GM19239 (cell line): Measurements from ENCODE around the gene PRPH.
A peak's percentile ranks its signal among the peaks of the same experiment; 100 is the strongest.
"Not testable (repeated sequence)": the region's sequence is repeated elsewhere in the genome, so short reads cannot be mapped to it uniquely, and the experiment has no call there.

Experiments used
- DNase-seq: peaks from one replicate; pipeline ENCODE4 v3.0.0; 2011; ENCODE audit warnings: low spot score; ENCODE audit not compliant: insufficient read length
- FAIRE-seq: peaks from 2 replicates; lab custom pipeline; 2011; peaks lifted over from hg19 to GRCh38; lab: Jason Lieb, UNC

Gene PRPH

DNA sequence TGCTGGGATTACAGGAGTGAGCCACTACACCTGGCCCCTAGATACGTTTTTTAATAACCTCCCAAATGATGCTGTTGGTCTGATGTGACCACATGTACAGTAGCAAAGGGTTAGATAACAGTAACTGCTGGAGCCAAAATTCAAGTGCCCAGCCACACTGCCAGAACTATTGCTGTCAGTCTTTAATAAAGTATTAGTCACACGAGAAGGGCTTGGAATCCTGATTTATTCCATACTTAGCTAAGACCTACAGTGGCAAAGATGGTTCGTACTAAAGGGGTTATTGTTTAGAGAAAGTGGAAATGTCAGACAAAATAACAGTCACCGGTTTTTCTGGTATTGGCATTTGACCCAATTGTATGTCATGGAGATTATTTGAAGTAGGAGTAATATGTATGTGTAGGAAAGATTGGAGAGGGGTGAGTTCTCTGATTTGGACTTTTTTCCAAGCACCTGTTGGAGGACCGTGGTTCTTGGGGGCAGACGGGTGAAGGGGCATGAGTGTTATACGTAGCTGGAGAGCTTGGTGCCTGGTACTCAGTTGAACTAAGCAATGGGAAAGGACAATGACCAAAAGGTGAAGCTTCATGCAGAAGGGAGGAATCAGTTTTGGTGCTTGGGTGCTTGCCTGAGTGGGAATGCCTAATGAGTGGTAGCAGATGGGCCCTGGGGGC lies 20.4 kb upstream of the PRPH start:
- DNase-seq (no peak), FAIRE-seq (no peak)

DNA sequence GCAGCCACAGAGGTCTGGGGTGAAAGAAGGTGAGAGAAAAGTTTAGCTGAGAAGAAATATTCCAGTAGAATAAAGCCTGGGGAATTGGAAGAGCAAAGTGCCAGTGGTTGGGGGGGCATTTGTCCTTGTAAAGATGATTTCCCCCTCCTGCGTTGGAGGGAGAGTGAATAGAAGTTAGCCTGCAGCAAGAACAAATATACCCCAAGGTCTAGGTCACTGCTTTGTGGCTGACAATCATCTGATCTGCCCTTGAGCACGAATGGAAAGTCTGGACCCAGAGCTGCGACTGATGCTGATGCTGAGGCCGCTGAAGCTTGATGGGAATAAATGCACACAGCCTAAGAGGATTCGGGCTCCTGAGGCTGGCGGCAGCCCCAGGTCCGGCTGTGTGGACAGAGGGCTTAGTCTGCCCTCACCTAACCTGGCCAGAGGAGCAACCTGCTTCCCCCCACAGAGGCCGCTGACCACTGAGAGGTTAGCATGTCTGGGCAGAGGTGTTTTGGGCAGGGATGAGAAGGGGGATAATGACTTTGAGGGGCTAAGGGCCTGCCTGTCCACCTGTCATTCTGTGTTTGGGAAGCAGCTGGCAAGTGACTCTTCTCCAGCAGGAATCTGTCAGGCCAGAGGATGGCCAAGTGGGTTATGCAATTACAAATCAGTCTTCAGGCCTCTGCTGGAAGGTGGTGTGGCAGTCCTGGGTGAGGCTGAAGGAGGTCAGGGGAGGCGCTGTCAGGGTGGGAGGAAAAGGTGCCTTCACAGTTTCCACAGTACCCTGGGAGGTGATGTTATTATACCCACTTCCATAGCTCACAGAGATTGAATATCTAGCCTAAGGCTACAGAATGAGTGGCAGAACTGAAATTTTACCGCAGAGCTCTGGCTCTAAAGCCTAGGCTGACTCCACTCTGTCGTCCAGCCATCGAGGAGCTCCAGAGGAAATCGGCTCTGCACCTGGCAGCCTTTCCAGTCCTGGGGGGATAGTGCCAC lies 18.4 kb upstream of the PRPH start:
- no peak for DNase-seq
- FAIRE-seq: no peak

DNA sequence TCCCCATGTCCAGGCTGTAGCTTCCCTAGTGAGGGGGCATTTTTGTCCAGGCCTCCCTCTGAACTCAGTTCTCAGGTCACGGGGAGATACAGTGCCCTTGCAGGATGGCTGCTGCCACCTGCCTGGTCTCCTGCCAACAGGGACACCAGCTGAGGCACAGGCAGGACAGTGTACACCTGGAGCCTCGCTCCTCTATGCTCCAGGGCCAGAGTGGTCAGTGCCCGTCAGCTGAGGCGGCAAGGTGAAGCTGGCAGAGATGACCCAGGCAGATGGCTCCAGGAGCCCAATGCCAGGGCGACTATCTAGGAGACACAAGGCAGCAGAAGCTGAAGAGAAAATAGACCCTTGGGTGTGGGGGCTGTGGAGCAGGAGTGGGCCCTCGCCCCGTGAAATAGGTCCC lies 17.5 kb upstream of the PRPH start:
- no peak for DNase-seq
- no peak for FAIRE-seq

DNA sequence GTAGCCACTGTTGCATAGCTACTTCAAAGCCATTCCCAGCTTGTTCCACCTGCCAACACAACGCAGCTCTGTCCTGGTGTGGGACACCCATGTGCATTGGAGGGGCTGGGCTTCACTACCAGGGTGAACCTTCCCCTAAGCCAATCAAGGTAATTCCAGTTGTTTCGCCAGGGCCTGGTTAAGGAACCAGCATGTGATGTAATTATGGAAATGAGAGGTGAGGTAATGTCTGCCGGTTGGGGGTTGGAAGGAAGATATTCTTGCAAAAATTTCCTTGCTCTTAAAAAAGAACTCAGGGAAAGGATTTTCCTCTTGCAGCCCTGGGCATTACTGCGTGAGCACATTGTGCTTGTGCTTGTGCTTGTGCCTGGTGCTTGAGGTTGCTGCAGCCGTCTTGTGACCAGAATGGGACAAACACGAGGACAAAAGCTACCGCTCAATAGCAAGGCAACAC lies 15.2 kb upstream of the PRPH start:
- DNase-seq: no peak

DNA sequence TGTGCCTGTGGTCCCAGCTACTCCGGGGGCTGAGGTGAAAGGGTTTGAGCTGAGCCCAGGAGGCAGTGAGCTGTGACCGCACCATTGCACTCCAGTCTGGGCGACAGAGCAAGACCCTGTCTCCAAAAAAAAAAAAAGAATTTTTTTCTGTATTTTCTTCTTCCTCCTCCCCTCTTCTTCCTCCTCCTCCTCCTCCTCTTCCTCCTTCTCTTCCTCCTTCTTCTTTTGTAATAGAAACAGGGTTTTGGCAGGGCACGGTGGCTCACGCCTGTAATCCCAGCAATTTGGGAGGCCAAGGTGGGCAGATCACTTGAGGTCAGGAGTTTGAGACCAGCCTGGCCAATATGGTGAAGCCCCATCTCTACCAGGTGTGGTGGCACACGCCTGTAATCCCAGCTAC lies 14.4 kb upstream of the PRPH start:
- not testable (repeated sequence) for DNase-seq, FAIRE-seq

More for the DNA sequence above, 15.2 kb upstream of the PRPH start:
- no peak for FAIRE-seq

DNA sequence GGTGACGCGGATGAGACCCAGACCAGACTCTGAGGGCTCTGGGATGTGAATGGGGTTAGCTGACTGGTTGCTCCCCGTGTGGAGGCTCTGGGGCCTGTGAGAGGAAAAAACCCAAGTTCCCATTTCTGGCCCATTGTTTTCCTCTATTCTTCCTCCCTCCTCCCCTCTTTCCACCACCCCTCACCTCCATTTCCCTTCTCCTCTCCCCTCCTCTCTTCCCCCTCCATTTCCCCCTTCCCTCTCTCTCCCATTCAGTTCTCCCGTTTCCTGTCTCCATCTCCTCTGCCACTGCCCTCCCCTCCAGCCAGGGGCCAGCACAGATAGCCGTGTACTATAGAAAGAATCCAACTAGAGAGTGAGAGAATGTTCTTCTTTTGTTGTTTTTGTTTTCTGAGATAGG lies 12.6 kb upstream of the PRPH start:
- no peak for FAIRE-seq
- no peak for DNase-seq

DNA sequence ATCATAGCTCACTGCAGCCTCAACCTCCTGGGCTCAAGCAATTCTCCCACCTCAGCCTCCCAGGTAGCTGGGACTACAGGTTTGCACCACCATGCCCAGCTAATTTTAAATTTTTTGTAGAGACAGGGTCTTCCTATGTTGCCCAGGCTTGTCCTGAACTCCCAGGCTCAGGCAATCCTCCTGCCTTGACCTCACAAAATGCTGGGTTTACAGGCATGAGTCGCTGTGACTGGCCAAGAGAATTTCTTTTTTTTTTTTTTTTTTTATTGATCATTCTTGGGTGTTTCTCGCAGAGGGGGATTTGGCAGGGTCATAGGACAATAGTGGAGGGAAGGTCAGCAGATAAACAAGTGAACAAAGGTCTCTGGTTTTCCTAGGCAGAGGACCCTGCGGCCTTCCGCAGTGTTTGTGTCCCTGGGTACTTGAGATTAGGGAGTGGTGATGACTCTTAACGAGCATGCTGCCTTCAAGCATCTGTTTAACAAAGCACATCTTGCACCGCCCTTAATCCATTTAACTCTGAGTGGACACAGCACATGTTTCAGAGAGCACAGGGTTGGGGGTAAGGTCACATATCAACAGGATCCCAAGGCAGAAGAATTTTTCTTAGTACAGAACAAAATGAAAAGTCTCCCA lies 12.1 kb upstream of the PRPH start:
- not testable (repeated sequence) for DNase-seq, FAIRE-seq

DNA sequence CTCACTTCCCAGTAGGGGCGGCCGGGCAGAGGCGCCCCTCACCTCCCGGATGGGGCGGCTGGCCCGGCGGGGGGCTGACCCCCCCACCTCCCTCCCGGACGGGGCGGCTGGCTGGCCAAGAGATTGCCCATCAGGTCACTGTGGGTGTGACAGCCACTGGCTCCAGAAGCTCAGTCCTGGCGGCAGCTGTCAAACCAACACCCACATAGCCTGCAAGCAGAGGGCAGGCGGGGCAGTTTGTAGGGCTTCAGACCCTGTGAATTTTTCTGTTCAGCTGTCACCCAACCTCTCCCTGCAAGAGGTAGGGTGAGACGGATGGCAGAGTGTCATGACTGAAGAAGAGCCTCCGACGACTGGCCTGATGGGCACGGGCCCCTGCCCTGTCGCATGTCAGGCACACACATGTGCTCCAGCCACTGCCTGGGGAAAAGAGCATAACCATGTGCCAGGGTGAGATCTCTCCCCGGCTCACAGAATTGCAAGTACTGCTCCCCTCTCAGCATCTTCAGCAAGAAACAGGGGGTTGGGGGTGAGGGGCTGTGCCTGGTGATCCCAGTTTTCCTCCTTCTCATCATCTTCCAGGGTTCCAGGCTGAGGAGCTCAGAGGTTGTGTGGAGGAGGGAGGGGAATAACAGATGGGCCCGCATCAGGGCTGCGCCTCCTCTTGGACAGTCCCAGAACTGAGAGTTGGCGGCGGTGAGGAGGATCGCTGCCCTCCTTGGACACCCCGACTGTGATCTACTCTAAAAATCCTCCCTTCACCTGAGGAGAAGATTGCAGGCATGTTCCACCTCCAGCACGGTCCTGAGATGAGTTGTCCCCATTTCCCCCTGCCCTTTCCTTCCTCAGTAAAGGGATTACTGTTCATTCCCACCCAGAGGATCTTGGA lies 11.2 kb upstream of the PRPH start:
- DNase-seq: no peak

DNA sequence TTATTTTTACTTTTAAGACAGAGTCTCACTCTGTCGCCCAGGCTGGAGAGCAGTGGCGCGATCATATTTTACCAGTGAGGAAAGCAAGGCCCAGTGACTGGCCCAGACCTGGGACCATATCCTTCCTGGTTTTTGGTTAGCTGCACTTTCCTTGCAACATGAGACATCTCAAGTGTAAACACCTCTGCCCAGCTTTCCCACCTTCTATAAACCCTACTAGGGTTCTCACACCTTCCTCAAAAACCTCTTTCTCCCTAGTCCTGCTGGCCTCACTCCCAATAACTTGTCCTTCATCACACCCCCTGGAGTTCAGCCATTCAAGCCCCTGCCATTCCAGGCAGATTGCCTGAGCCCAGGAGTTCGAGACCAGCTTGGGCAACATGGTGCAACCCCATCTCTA lies 10.3 kb upstream of the PRPH start:
- FAIRE-seq (no peak), DNase-seq (no peak)

More for the DNA sequence above, 11.2 kb upstream of the PRPH start:
- no peak for FAIRE-seq

DNA sequence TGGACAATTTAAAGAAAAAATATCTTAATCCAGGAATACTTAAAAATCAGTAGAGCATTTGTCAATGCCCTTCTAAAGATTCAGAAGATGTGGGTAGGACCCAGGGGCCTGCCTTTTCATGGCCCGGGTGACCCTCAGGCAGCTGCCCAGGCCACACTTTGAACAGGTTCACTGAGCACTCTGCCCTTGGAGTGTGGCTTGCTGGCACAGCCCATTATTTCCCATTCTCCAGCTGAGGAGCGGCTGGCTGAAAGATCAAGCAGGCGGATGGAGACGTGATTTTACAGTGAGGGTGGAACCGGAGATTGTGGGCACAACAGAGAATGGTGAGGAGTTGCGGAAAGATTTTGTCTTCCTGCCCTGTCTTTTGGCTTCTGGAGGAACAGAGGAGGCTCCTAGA lies 7.1 kb upstream of the PRPH start:
- FAIRE-seq: no peak
- no peak for DNase-seq

DNA sequence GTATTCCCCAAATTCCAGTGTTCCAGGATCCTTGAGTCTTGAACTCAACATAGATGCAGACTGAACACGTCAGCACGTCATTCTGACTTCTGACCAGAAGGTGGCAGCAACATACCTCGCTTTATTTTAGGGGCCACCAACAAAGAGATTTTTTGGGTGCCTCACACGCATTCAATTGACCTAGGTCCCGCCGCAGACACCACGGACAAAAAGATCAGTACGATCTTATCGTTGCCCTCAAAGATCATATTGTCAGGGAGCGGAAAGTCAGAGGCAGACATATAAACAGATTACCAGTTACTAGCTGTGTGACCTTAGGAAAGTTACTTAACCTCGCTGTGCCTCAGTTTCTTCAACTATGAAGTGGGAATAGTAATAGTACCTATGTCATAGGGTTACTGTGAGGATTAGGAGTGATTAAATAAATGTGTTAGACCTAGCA lies 6.5 kb upstream of the PRPH start:
- DNase-seq: peak; percentile 73
- peak; percentile 97 for FAIRE-seq

DNA sequence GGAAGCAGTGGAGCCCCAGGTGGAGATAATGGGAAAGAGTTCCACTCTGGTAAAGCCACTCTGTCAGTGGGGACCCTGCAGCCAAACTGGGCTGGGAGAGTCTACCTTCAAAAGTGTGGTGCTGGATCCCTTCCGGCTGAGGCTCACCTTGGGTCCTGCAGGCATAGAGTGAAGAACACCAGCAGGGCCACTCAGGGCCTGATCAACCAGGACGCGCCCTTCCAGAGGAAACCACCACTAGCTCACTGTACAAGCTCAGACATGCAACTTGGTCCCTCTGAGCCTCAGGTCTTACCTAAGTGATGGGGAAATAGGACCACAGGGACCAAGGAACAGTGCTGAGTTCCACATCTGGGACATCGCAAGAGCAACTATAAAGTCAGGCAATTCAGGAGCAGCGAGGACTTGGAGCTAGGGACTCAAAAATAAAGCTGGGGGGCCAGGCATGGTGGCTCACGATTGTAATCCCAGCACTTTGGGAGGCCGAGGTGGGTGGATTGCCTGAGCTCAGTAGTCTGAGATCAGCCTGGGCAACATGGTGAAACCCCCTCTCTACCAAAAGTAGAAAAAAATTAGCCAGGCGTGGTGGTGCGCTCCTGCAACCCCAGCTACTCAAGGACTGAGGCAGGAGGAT lies 5.9 kb upstream of the PRPH start:
- no peak for FAIRE-seq
- no peak for DNase-seq

DNA sequence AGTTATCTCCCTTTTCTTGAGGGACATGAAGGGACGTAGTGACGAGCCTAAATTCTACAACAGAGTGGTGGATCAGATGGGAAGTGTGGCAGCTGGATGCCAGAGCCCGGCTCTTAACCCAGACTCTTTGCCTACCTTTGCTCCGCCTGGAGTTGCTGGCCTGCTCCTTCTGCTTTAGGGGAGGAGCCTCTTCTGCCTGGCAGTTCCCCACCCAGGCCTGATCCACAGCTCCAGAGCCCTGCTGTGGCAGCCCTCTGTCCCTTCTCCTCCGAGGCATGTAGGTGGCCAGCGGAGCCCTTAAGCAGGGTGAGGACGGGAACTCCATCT lies 2.3 kb upstream of the PRPH start:
- DNase-seq: no peak
- no peak for FAIRE-seq

DNA sequence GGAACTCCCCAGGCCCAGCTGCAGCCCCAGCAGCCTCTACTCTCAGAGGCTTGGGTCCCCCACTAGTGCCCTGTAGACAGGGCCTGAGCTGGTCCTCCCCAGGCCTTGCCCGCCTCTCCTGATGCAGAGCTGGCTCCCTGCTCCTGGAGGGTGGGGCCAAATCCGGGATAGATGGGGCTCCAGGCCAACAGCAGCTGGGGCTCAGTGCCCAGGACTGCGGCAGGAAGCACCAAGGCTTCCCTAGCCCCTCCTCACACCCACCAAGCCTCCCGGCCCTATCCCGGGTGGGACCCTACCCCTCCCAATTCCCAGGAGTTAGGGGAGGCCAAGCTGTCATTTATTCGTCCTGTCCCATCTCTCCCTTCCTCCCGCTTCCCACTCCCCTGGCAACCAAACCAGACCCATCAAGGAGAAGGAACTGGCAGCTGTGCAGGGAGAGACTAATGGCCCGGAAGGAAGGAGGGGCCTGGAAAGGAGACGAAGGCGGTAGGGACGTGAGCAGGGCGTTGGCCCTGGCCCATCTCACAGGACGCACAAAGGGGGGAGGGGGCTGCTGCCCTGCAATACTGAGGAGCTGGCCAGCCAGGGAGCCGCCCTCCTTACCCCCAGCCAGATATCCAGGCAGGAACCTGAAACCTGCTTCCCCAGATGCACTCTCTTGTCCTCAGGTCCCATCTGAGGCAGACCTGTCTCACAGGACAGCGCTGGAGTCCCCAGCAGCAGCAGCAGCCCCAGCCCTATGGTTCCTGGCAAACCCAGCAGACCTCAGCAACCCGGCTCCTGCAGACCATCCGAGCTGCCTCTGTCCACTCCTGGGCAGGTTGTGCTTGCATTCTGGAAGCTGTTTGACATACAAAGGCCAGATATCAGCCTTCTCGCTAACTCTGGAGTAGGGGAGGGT lies 1.6 kb upstream of the PRPH start:
- DNase-seq (no peak), FAIRE-seq (no peak)

DNA sequence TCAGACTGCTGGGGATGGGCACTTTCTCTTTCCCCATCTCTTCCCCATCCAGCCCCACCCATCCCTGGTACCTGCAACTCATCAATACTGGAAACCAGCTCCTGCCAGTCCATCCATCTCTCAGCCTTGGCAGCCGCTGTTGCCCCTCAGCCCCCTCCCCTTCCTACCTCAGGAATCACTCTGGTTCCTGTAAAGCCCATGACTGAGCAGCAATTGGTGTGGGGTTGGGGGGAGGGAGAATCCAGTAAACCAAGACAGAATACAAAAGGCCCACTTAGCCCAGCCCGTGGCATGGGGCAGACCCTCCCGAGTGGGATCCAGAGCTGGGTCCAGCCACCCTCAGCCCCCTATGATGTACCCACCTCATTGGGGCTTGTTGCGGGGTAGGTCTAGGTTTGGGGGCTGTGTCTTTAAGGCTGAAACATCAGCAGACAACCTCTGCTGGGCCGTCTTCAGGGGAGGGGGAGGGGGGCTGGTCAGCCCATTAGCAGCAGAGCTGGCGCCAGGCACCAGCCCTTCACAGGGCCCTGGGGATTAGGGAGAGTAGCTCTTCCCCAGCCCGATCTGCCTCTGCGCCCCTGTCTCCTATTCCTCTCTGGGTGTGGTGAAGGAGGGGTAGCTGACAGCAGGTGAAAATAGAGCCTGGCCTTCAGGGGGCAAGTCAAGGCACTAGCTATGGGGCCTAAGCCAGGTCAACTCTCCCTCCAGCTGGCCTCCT lies 702 bp upstream of the PRPH start:
- no peak for FAIRE-seq
- no peak for DNase-seq

DNA sequence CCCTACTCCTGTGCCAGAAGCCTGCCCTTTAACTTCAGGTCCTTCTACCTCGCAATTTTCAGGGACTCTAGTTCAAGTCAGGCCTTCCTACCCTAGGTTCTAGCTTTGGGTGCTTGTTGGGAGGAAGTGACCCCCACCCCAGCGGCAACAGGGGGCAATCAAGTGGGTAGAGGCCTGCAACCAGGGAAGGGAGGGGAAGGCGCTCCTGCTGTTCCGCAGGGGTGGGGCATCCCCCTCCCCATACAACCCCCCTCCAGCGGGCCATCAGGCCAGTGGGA lies 204 bp upstream of the PRPH start:
- DNase-seq (no peak), FAIRE-seq (no peak)

DNA sequence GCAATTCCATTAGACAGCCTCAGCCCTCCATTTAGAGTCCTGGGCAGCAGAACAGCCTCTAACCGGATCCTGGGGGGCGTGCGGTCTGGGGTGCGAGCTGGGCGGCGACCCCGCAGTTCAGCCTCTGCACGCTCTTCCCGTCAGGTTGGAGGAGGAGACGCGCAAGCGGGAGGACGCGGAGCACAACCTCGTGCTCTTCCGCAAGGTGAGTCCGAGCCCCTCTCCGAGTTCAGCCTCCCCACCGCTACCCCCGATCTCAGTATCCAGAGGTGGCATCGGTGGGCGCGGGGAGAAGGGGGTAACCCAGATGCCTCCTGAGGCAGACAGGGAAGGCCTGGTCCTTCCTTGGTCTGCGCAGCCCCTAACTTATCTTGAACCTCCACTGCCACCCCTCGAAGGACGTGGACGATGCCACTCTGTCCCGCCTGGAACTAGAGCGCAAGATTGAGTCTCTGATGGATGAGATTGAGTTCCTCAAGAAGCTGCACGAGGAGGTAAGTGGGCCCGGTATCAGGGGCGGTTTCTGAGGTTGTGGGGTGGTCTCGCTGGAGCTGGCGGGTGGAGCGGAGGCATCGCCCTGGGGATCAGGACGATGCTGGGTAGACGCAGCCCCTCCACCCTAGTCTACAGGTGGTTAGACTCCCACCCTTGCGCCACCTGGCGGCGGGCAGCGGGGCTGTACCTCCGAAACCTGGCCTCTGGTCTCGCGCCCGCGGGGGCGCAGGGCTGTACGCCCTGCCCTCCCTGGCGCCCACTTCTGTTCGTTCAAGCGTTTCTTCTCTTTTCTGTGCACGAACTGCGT lies 1.3 kb downstream of the PRPH start:
- DNase-seq: peak; percentile 83
- no peak for FAIRE-seq
